Stimulated activated CD8-positive, alpha-beta memory T cell treated with anti-CD3 and anti-CD28 coated beads, Interleukin-4, amount 100 ng/mL, for 4 hours (primary cell): ENCODE data around the gene CPE.

ENCODE experiments used
- DNase-seq, 2 donors: peaks; one replicate each; pipeline ENCODE4 v3.0.0-alpha.2; 2020; ENCODE audit warnings: low read depth in 2 of 2, low spot score in 1 of 2

Gene CPE

DNA sequence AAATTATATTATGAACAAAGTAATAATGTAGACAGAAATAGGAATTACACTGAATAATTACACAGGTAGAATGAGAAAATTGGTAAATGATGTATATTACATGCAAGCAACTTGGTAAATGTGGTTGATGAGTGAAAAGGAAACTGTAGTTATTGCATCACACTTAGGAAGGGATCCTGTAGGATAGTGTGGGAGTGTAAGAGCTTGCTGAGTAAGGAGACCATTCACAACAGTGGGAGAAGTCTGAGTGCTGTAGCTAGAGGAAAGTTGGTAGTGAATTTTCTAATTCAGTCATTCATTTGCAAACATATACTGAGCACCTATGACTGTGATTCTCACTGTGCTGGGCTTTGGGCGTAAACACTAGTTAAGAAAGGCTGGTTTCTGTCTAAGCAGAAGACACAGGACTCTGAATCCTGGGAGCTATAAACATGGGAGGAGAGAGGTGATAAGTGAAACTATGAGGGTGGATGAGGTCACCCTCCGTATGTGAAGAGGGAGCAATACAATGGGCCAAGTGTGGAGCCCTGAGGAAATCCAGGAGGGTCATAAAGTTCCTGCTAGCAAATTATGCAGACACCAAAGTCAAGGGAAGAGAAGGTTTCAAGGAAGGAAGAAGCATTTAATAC lies 14.2 kb upstream of the CPE start:
- DNase-seq, result no peak

GRCh38 chr4:165367040-165367439 lies 11.8 kb upstream of the CPE start:
- no peak for DNase-seq

GRCh38 chr4:165368114-165368513 lies 10.7 kb upstream of the CPE start:
- DNase-seq, result no peak

GRCh38 chr4:165368567-165368966 lies 10.2 kb upstream of the CPE start:
- DNase-seq, result no peak

DNA sequence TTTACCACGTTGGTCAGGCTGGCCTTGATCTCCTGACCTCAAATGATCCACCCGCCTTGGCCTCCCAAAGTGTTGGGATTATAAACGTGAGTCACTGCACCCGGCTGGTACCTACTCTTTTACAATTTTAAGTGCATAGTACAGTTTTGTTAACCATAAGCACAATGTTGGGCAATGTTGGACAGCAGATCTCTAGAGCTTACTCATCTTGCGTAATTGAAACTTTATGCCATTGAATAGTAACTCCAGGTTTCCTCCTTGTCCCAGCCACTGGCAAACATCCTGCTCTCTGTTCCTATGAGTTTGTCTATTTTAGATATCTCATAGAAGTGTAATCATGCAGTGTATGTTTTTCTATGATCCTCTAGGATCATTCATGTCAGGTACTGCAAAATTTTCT lies 9.3 kb upstream of the CPE start:
- no peak for DNase-seq

- no peak for DNase-seq
Observed at GRCh38 chr4:165370530-165370929, 8.3 kb upstream of the CPE start.

GRCh38 chr4:165375465-165375864 lies 3.3 kb upstream of the CPE start:
- no peak for DNase-seq

GRCh38 chr4:165378398-165378744 lies 437 bp upstream of the CPE start:
- DNase-seq, result no peak

GRCh38 chr4:165379678-165380064 lies 863 bp downstream of the CPE start:
- no peak for DNase-seq

DNA sequence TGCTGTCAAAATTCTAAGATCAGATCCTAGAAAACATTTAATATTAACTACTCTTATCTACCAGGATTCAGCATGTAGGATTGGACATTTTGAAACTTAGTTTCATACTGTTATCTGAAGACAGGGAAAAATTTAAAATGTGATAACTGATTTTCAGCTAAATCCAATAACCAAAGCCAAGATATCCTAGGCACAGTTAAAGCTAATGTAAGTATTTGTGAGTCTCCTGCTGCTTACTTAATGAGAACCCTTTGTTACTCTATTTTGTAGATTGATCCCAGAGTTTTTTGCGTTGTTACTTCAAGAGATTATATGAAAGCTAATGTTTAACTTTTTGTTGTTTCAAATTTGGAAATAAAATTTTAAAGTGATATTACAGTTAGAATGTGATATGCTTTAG lies 2.0 kb downstream of the CPE start:
- no peak for DNase-seq

DNA sequence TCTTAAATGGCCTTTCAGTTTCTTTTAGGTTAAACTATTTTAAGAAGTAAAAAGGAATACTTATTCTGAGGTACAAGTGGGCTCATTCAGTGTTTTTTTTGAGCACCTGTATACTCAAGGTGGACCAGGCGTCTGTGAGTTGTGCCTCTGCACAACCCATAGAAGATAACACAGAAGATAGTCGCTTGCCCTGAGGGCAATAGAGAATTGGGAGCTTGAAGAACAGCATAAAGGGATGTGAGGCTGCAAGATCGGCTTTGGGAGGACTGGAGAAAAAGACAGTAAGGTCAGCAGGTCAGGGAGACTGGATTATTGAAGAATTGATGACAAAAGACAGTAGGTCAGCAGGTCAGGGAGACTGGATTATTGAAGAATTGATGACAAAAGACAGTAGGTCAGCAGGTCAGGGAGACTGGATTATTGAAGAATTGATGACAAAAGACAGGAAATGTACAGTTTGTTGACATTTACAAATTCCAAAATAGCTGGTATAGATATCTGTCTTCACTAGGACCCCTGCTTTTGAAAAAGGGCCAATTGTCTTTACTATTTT lies 3.1 kb downstream of the CPE start:
- no peak for DNase-seq

DNA sequence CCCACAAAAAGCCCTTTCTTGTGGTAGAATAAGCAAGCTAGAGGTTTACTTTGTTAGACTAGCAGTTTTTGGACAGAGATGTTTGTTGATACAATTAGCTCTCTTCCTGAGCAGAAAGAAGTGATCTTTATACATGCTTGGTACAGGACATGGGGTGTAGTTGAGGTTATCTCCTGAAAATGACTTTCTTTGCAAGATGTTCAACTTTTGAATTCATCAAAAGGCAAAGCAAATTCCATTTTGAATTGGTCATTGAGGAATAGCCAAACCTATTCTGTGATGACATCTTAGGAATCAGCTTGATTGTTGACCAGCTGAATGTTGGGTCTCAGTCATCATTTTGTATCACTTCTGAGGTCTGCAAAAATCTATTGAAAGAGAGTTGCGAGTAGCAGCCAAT lies 3.8 kb downstream of the CPE start:
- DNase-seq, result no peak

DNA sequence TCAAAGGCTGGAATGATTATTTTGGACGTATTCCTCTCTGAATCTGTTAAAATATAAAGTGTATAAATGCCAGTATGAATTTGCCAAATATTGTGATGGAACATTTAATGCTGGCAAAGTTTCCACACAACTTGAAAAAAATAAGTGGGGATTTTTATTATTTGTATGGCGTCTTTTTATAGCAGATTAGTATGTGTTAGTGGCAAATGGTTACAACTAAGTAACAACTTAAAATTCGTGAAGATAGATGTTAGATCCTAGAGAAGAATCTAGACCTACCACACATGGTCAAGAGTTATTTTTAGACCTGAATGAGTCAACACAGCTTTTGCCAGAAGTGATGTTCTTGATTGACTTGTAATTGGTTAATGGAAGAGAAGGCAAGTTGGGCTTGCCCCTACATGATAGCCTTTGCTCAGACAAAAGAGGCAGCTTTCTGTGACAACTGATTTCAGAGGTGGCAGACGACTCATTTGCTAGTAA lies 4.8 kb downstream of the CPE start:
- DNase-seq, result no peak

GRCh38 chr4:165384186-165384585 lies 5.4 kb downstream of the CPE start:
- DNase-seq, result no peak

- no peak for DNase-seq
Observed at GRCh38 chr4:165384598-165384997, 5.8 kb downstream of the CPE start.

GRCh38 chr4:165385126-165385525 lies 6.3 kb downstream of the CPE start:
- DNase-seq, result no peak

GRCh38 chr4:165386328-165386727 lies 7.5 kb downstream of the CPE start:
- DNase-seq, result no peak

GRCh38 chr4:165388756-165389155 lies 9.9 kb downstream of the CPE start:
- DNase-seq, result no peak

- DNase-seq, result no peak
Observed at GRCh38 chr4:165393051-165393450, 14.2 kb downstream of the CPE start.

DNA sequence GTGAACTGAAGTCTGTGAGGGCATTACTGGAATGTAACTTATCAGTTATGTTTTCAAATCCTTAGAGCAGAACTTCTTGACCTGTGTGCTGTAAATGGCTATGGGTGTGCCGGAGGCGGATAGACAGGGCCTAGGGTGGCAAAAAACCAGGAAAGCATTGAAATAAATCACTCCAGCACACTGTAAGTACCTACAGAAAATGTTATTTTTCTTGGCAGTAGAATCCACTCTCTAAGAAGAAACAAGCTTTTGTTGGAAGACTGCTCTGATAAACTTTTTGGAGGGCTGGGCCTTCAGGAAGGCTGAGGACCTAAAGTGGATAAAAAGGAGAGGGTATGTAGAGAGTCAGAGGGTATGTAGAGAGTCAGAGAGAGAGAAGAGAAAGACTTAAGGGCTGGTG lies 14.9 kb downstream of the CPE start:
- no peak for DNase-seq

- DNase-seq, result no peak
Observed at GRCh38 chr4:165394275-165394674, 15.5 kb downstream of the CPE start.

DNA sequence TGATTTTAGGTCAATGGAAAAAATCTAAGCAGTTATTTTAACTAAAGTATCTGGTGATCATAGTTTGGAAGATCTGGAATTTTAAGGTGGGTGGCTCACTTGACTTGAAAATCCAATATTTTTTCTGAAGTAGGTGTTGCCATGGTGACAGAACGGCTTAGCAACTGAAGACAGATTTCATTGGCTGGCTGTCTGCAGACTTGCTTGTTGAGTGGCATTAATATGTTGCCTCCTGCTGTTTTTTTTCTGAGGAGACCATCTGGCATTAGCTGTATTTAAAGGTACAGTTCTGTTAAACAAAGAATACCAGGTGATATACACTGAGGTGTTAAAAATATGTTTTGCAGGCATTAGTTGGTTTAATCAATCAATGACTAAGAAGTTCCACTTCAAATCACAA lies 19.8 kb downstream of the CPE start:
- no peak for DNase-seq

GRCh38 chr4:165402375-165402774 lies 23.6 kb downstream of the CPE start:
- DNase-seq, result no peak
